Tibial nerve (tissue), 4 donors: ENCODE data around the gene PSMD5. TPM values are rescaled to one million over a fixed set of nuclear protein-coding genes. Genes with fewer than 3 reads are reported as not detected.

Source experiments
- DNase-seq, 2 donors: peaks; one replicate each; pipeline ENCODE4 v3.0.0-alpha.2; 2019; ENCODE audit warnings: low spot score in 2 of 2
- H3K27ac ChIP-seq, 4 donors: fragments of 200-600 bp; sonication (generic) in 3 of 4; one replicate each; pipeline ENCODE4 v1.5.1; 2017 to 2019; ENCODE audit warnings: mild to moderate bottlenecking in 1 of 4
- H3K27me3 ChIP-seq, 2 donors: fragments of 200-600 bp; sonication (generic) in 1 of 2; one replicate each; pipeline versions ENCODE4 v1.5.1 to v1.6.0; 2017 to 2019
- H3K36me3 ChIP-seq, 3 donors: fragments of 200-600 bp; sonication (generic); one replicate each; pipeline ENCODE4 v1.5.1; 2018 to 2019
- H3K4me1 ChIP-seq, 4 donors: fragments of 200-600 bp; sonication (generic) in 3 of 4; one replicate each; pipeline ENCODE4 v1.5.1; 2017 to 2019
- H3K4me3 ChIP-seq, 4 donors: fragments of 200-600 bp; sonication (generic) in 3 of 4; one replicate each; pipeline ENCODE4 v1.5.1; 2017 to 2019; ENCODE audit warnings: mild to moderate bottlenecking in 1 of 4, moderate library complexity in 1 of 4
- H3K9me3 ChIP-seq, 4 donors: fragments of 200-600 bp; sonication (generic) in 3 of 4; one replicate each; pipeline ENCODE4 v1.5.1; 2017 to 2019
- EP300 ChIP-seq, 2 donors: sonication (generic); formaldehyde crosslinking; IDR thresholded peaks; one replicate each; pipeline ENCODE4 v1.6.1; 2017; ENCODE audit warnings: antibody characterized with exemption in 2 of 2, mild to moderate bottlenecking in 1 of 2
- POLR2A ChIP-seq, 2 donors: fragments of 450-650 bp; IDR thresholded peaks; one replicate each; pipeline ENCODE4 v1.6.1; 2017; ENCODE audit warnings: antibody characterized with exemption in 2 of 2, mild to moderate bottlenecking in 2 of 2, moderate library complexity in 2 of 2
- WGBS, 2 donors: methylation state at CpG; one replicate each; pipeline ENCODE4 v1.1.5; 2018; 5-methylcytosine and 5-hydroxymethylcytosine counted together
- total RNA-seq, 4 donors: library from RNA; depleted of rRNA; stranded (reverse); fragments of >200 nt; gene quantifications; one replicate each; pipeline ENCODE4 v1.1.0, GENCODE V29; 2016
- TF ChIP-seq, protein P1 (sequence below), 5 experiments: fragments of 200-600 bp in 3 of 5; fragments of 450-650 bp in 2 of 5; sonication (generic) in 3 of 5; IDR thresholded peaks; one replicate each; pipeline ENCODE4 v1.5.1; 2016 to 2019; ENCODE audit warnings: antibody characterized with exemption in 5 of 5, mild to moderate bottlenecking in 3 of 5, moderate library complexity in 2 of 5

PSMD5 gene
- total RNA-seq, 4 donors from 2014 or later: 33.9 to 37.7 (median 37.4) TPM

DNA sequence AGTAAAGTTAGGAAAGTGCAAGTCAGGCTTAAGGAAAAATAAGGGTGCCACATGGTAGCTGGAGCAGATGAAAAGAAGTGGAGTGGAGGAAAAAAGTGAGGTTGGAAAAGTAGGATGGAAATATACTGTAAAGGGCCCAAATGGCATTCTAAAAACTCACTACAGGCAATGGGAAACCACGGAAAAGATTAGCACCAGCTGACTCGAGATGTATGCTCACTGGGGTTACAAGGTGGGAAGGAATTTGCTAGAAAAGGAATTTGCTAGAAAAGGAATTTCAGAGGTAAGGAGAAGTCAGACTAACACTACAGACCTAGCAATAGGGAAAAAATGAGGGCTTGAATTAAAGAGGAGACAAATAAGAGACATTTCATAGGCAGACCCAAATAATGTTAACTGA is 3.6 kb downstream of the PSMD5 start:
- H3K27ac ChIP-seq: peak overlapping the region in 1 of 4 donors; percentile 32
- no peaks in the 10 kb centered on the region for H3K9me3 ChIP-seq
- 60 to 68% methylated on average over 2 of the region's 2 CpGs for WGBS, 2 donors
- no peak for DNase-seq
- TF ChIP-seq, protein P1, sequence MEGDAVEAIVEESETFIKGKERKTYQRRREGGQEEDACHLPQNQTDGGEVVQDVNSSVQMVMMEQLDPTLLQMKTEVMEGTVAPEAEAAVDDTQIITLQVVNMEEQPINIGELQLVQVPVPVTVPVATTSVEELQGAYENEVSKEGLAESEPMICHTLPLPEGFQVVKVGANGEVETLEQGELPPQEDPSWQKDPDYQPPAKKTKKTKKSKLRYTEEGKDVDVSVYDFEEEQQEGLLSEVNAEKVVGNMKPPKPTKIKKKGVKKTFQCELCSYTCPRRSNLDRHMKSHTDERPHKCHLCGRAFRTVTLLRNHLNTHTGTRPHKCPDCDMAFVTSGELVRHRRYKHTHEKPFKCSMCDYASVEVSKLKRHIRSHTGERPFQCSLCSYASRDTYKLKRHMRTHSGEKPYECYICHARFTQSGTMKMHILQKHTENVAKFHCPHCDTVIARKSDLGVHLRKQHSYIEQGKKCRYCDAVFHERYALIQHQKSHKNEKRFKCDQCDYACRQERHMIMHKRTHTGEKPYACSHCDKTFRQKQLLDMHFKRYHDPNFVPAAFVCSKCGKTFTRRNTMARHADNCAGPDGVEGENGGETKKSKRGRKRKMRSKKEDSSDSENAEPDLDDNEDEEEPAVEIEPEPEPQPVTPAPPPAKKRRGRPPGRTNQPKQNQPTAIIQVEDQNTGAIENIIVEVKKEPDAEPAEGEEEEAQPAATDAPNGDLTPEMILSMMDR (IDR thresholded peaks at IDR 0.05): no peak
- TF ChIP-seq POLR2A (IDR thresholded peaks at IDR 0.05) (no peak), EP300 (IDR thresholded peaks at IDR 0.05) (no peak)
- H3K4me3 ChIP-seq: no peak overlapping the region
- no peaks in the 10 kb centered on the region for H3K27me3 ChIP-seq
- H3K36me3 ChIP-seq: peaks cover 0 to 29% (median 0%) of the 10 kb centered on the region in 3 donors
- peaks cover 0 to 36% (median 11%) of the 10 kb centered on the region in 4 donors for H3K4me1 ChIP-seq

DNA sequence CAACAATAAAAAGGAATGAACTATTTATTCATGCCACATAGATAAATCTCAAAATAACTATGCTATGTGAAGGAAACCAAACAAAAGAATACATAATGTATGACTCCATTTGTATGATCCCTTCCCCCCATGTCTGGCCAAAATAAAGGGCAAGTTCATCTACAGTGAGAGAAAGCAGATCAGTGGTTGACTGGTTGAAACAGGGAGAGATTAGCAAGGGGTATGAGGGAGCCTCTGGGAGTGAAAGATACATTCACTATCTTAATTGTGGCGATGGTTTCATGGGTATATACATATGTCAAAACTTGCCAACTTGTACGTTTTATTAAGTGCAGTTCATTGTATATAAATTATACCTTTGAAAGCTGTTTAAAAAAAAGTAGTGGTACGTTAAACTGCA is 4.8 kb downstream of the PSMD5 start:
- WGBS, 2 donors: 58 to 72% methylated on average over 3 of the region's 3 CpGs
- Histone ChIP-seq H3K9me3 (no peaks in the 10 kb centered on the region), H3K36me3 (peaks cover 0 to 34% (median 0%) of the 10 kb centered on the region in 3 donors), H3K4me1 (peaks cover 0 to 34% (median 4%) of the 10 kb centered on the region in 4 donors), H3K4me3 (no peak overlapping the region), H3K27ac (no peak overlapping the region), H3K27me3 (no peaks in the 10 kb centered on the region)
- no peak for DNase-seq
- TF ChIP-seq, protein P1 (IDR thresholded peaks at IDR 0.05): no peak
- TF ChIP-seq EP300 (IDR thresholded peaks at IDR 0.05): no peak
- no peak for TF ChIP-seq POLR2A (IDR thresholded peaks at IDR 0.05)

DNA sequence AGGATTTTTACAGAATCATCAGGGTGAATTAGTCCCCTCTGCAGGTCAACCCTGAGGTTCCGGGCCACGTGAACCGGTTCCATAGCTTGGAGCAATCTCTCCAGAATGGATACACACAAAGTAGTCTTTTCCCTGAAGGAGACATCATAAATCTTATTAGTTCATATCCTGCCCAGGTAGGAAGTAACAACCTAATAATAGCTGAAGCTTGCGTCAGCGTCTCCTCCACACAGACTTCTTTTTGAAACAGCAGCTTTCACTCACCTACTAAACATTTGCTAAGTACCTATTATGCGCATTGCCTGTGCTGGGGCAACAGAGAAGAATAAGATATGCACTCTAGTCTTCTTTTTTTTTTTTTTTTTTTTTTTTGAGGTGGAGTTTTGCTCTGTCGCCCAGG is 9.4 kb downstream of the PSMD5 start:
- no peak for DNase-seq
- no peak overlapping the region for H3K4me3 ChIP-seq
- no peak overlapping the region for H3K27ac ChIP-seq
- no peak for TF ChIP-seq POLR2A (IDR thresholded peaks at IDR 0.05)
- H3K36me3 ChIP-seq: peaks cover 0 to 71% (median 0%) of the 10 kb centered on the region in 3 donors
- H3K27me3 ChIP-seq: no peaks in the 10 kb centered on the region
- peaks cover 0 to 3% (median 0%) of the 10 kb centered on the region in 4 donors for H3K4me1 ChIP-seq
- H3K9me3 ChIP-seq: no peaks in the 10 kb centered on the region
- WGBS, 2 donors: 93 to 97% methylated on average over 7 of the region's 7 CpGs

DNA sequence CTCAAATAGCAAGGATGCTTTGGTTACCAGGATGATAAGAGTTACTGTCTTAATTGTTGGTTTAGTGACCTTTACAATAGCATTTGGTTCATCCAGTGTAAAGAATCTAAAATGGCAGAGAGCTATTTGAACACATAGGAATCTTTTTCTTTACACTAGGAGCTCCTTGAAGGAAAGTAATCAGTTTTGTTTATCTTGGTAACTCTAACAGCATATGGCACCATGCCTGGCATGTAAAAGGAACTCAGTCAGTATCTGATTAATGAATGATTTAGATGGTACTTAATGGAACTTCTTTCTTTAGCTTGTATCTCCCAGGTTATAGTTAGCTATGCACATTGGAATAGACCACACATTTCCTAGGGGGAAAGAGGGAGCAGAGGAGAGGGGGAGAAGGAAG is 9.9 kb downstream of the PSMD5 start:
- Histone ChIP-seq H3K27ac (no peak overlapping the region), H3K9me3 (no peaks in the 10 kb centered on the region), H3K4me1 (no peaks in the 10 kb centered on the region), H3K36me3 (peaks cover 0 to 76% (median 0%) of the 10 kb centered on the region in 3 donors), H3K27me3 (no peaks in the 10 kb centered on the region), H3K4me3 (no peak overlapping the region)
- TF ChIP-seq POLR2A (IDR thresholded peaks at IDR 0.05) (no peak), EP300 (IDR thresholded peaks at IDR 0.05) (no peak)
- TF ChIP-seq, protein P1 (IDR thresholded peaks at IDR 0.05): no peak
- no peak for DNase-seq

DNA sequence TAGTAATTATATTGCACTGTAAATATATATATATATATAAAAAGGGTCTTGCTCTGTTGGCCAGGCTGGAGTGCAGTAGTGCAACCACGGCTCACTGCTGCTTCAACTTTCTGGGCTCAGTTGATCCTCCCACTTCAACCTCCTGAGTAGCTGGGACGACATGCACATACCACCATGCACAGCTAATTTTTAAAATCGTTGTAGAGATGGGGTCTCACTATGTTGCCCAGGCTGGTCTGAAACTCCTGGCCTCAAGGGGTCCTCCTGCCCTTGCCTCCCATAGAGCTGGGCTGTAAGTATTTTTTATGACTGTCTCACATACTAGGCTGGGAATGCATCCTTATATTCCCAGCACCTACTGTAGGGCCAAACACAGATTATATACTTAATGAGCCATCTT is 11.9 kb downstream of the PSMD5 start:
- H3K27ac ChIP-seq: no peak overlapping the region
- no peaks in the 10 kb centered on the region for H3K27me3 ChIP-seq
- peaks cover 0 to 4% (median 0%) of the 10 kb centered on the region in 4 donors for H3K9me3 ChIP-seq
- peaks cover 0 to 93% (median 15%) of the 10 kb centered on the region in 3 donors for H3K36me3 ChIP-seq
- no peak for TF ChIP-seq POLR2A (IDR thresholded peaks at IDR 0.05)
- TF ChIP-seq EP300 (IDR thresholded peaks at IDR 0.05): no peak
- TF ChIP-seq, protein P1 (IDR thresholded peaks at IDR 0.05): no peak
- DNase-seq: no peak
- no peak overlapping the region for H3K4me3 ChIP-seq
- no peaks in the 10 kb centered on the region for H3K4me1 ChIP-seq
- WGBS, 2 donors: 91 to 93% methylated on average over 3 of the region's 3 CpGs

DNA sequence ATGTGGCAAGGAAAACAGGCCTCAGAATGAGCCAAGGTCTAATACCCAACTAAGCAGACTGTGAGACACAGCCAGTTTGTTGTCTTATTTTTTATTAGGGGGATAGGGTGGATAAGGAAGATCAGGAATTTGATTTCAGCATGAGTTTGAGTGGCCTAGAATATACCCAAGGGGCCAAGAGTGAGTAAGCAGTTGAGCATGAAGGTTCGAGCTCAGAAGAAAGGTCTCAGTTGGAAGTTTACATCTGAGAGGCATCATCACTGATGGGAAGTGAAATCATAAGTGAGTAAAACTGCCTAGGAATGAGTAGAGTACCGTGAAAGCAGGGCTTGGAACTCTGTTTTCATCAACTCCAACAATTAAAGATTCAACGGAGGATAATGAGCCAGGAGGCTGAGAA is 12.6 kb downstream of the PSMD5 start:
- no peak overlapping the region for H3K4me3 ChIP-seq
- TF ChIP-seq, protein P1 (IDR thresholded peaks at IDR 0.05): no peak
- TF ChIP-seq EP300 (IDR thresholded peaks at IDR 0.05) (no peak), POLR2A (IDR thresholded peaks at IDR 0.05) (no peak)
- no peak for DNase-seq
- H3K27me3 ChIP-seq: no peaks in the 10 kb centered on the region
- 81 to 88% methylated on average over 3 of the region's 3 CpGs for WGBS, 2 donors
- no peak overlapping the region for H3K27ac ChIP-seq
- no peaks in the 10 kb centered on the region for H3K4me1 ChIP-seq
- peaks cover 0 to 93% (median 16%) of the 10 kb centered on the region in 3 donors for H3K36me3 ChIP-seq
- H3K9me3 ChIP-seq: peaks cover 0 to 12% (median 0%) of the 10 kb centered on the region in 4 donors
